Keratinocyte (primary cell): ENCODE results near the gene IFNAR2.

Experiments
- EZH2 ChIP-seq: IDR thresholded peaks from one replicate; pipeline ENCODE4 v1.6.1; 2012; ENCODE audit warnings: inconsistent platforms, mild to moderate bottlenecking, low read length, moderate library complexity
- TF ChIP-seq, protein P1 (sequence below), 3 experiments: IDR thresholded peaks in 1 of 3; conservative IDR thresholded peaks in 1 of 3; optimal IDR thresholded peaks in 1 of 3; 2 replicates in 2 of 3; 3 replicates in 1 of 3; pipeline versions ENCODE3 to v1.5.1; 2011; ENCODE audit warnings: low read length in 3 of 3, mild to moderate bottlenecking in 3 of 3, moderate library complexity in 2 of 3, control low read depth in 1 of 3, inconsistent platforms in 1 of 3; ENCODE audit not compliant: insufficient read depth in 2 of 3; ENCODE audit errors: extremely low read depth in 1 of 3

GRCh38 chr21:33189237-33189636, 40.5 kb upstream of the IFNAR2 start:
- TF ChIP-seq, protein P1, sequence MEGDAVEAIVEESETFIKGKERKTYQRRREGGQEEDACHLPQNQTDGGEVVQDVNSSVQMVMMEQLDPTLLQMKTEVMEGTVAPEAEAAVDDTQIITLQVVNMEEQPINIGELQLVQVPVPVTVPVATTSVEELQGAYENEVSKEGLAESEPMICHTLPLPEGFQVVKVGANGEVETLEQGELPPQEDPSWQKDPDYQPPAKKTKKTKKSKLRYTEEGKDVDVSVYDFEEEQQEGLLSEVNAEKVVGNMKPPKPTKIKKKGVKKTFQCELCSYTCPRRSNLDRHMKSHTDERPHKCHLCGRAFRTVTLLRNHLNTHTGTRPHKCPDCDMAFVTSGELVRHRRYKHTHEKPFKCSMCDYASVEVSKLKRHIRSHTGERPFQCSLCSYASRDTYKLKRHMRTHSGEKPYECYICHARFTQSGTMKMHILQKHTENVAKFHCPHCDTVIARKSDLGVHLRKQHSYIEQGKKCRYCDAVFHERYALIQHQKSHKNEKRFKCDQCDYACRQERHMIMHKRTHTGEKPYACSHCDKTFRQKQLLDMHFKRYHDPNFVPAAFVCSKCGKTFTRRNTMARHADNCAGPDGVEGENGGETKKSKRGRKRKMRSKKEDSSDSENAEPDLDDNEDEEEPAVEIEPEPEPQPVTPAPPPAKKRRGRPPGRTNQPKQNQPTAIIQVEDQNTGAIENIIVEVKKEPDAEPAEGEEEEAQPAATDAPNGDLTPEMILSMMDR (optimal IDR thresholded peaks at IDR 0.05 in 1 of 3, IDR thresholded peaks at IDR 0.05 in 1 of 3, conservative IDR thresholded peaks at IDR 0.05 in 1 of 3; ENCODE audit: extremely low read depth in 1 of 3, insufficient read depth in 2 of 3, low read length in 3 of 3) = no peak
- no peak for TF ChIP-seq EZH2
